Measurements from ENCODE around the gene GNG2. TPM values are rescaled to one million over a fixed set of nuclear protein-coding genes. Genes with fewer than 3 reads are reported as not detected.

The GNG2 gene
- total RNA-seq, 3 donors from 2014 or later: 9.9 to 52.2 (median 16.6) TPM

- no peaks in the 10 kb centered on the region for H3K4me1 ChIP-seq (ENCODE audit: low read depth)
- no peaks in the 10 kb centered on the region for H3K36me3 ChIP-seq (ENCODE audit: low read depth)
- TF ChIP-seq, protein P1, sequence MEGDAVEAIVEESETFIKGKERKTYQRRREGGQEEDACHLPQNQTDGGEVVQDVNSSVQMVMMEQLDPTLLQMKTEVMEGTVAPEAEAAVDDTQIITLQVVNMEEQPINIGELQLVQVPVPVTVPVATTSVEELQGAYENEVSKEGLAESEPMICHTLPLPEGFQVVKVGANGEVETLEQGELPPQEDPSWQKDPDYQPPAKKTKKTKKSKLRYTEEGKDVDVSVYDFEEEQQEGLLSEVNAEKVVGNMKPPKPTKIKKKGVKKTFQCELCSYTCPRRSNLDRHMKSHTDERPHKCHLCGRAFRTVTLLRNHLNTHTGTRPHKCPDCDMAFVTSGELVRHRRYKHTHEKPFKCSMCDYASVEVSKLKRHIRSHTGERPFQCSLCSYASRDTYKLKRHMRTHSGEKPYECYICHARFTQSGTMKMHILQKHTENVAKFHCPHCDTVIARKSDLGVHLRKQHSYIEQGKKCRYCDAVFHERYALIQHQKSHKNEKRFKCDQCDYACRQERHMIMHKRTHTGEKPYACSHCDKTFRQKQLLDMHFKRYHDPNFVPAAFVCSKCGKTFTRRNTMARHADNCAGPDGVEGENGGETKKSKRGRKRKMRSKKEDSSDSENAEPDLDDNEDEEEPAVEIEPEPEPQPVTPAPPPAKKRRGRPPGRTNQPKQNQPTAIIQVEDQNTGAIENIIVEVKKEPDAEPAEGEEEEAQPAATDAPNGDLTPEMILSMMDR (IDR thresholded peaks at IDR 0.05): no peak
- no peak overlapping the region for H3K4me3 ChIP-seq
- DNase-seq (no peak), ATAC-seq (no peak)
- H3K9me3 ChIP-seq: no peaks in the 10 kb centered on the region
- intact Hi-C loops (cut with DNase I, micrococcal nuclease): no loop called here
Observed at GRCh38 chr14:51938821-51939220, 78.4 kb downstream of the GNG2 start.

GRCh38 chr14:51939226-51939625 is 78.8 kb downstream of the GNG2 start:
- Histone ChIP-seq H3K36me3 (ENCODE audit: low read depth) (no peaks in the 10 kb centered on the region), H3K4me3 (no peak overlapping the region), H3K9me3 (no peaks in the 10 kb centered on the region), H3K4me1 (ENCODE audit: low read depth) (no peaks in the 10 kb centered on the region)
- no peak for DNase-seq
- intact Hi-C loops (cut with DNase I, micrococcal nuclease): no loop called here
- TF ChIP-seq, protein P1 (IDR thresholded peaks at IDR 0.05): no peak
- no peak for ATAC-seq

GRCh38 chr14:51939755-51940301 is 79.4 kb downstream of the GNG2 start:
- TF ChIP-seq, protein P1 (IDR thresholded peaks at IDR 0.05): no peak
- intact Hi-C loops (cut with DNase I, micrococcal nuclease): no loop called here
- no peak overlapping the region for H3K4me3 ChIP-seq
- no peaks in the 10 kb centered on the region for H3K9me3 ChIP-seq
- no peaks in the 10 kb centered on the region for H3K36me3 ChIP-seq (ENCODE audit: low read depth)
- ATAC-seq (no peak), DNase-seq (no peak)
- no peaks in the 10 kb centered on the region for H3K4me1 ChIP-seq (ENCODE audit: low read depth)

- DNase-seq: no peak
- Histone ChIP-seq H3K9me3 (no peaks in the 10 kb centered on the region), H3K4me3 (no peak overlapping the region), H3K4me1 (ENCODE audit: low read depth) (no peaks in the 10 kb centered on the region), H3K36me3 (ENCODE audit: low read depth) (no peaks in the 10 kb centered on the region)
- TF ChIP-seq, protein P1 (IDR thresholded peaks at IDR 0.05): no peak
- ATAC-seq: no peak
- intact Hi-C loops (cut with DNase I, micrococcal nuclease): no loop called here
Observed at GRCh38 chr14:51942971-51943370, 82.6 kb downstream of the GNG2 start.

DNA sequence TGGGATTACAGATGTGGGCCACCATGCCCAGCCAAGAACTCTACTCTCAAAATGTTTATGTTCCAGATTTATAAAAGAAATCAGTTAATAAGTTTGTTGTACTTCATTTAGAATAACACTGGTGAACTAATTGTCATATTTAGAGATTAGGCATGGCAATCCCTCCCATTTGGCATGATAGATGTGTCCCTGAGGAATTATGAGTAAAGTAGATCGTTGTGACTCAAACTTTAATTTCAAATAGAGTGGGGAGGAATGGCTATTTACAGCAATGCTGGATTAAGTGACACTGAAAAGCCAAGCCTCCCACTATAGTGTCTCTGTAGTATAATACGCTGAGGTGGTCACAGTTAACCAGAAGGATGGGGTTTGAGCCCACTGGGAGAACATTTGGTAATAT is 89.6 kb downstream of the GNG2 start:
- no peak overlapping the region for H3K4me3 ChIP-seq
- no peak for ATAC-seq
- H3K9me3 ChIP-seq: no peaks in the 10 kb centered on the region
- no peaks in the 10 kb centered on the region for H3K4me1 ChIP-seq (ENCODE audit: low read depth)
- no peaks in the 10 kb centered on the region for H3K36me3 ChIP-seq (ENCODE audit: low read depth)
- no peak for DNase-seq
- TF ChIP-seq, protein P1 (IDR thresholded peaks at IDR 0.05): no peak
- intact Hi-C loops (cut with DNase I, micrococcal nuclease): no loop called here

- no peaks in the 10 kb centered on the region for H3K9me3 ChIP-seq
- H3K4me3 ChIP-seq: no peak overlapping the region
- TF ChIP-seq, protein P1 (IDR thresholded peaks at IDR 0.05): no peak
- intact Hi-C loops (cut with DNase I, micrococcal nuclease): no loop called here
- no peak for ATAC-seq
- no peaks in the 10 kb centered on the region for H3K36me3 ChIP-seq (ENCODE audit: low read depth)
- H3K4me1 ChIP-seq (ENCODE audit: low read depth): no peaks in the 10 kb centered on the region
- DNase-seq: no peak
Observed at GRCh38 chr14:51951656-51952055, 91.2 kb downstream of the GNG2 start.
